ENCODE results near the gene ST7L.
"Not testable (repeated sequence)": the region's sequence is repeated elsewhere in the genome, so short reads cannot be mapped to it uniquely, and the experiment has no call there.

Gene ST7L

DNA sequence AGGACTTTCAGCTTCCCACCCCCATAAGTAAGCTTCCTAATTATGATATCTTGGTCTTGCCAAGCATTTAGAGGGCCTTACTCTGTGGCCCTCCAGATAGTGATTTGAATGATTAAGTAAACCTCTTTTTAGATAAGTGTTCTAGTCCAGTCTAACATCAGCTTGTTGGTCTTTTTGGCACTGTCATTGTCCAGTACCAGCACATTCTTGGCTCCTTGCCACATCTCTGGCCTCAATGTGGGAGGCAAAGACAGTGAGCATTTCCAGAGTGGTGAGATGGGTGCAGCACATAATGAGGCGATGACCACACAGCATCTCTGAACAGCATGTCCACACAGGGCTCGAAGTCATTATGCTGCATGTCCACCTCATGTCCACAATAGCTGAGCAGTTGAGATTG, 6.8 kb upstream of the ST7L start:
- peak; percentile 35 for DNase-seq
- Histone ChIP-seq H3K4me3 (ENCODE audit: low read depth, low read length) (no peak overlapping the region), H3K27me3 (replicated peaks) (no peaks in the 10 kb centered on the region), H3K27ac (no peak overlapping the region), H3K36me3 (replicated peaks) (peaks cover 6% of the 10 kb centered on the region)
- in situ Hi-C loops (cut with HindIII; ENCODE audit: low pct_ligation_motif_present, low sequenced_read_pairs): no loop called here
- TF ChIP-seq, protein P1, sequence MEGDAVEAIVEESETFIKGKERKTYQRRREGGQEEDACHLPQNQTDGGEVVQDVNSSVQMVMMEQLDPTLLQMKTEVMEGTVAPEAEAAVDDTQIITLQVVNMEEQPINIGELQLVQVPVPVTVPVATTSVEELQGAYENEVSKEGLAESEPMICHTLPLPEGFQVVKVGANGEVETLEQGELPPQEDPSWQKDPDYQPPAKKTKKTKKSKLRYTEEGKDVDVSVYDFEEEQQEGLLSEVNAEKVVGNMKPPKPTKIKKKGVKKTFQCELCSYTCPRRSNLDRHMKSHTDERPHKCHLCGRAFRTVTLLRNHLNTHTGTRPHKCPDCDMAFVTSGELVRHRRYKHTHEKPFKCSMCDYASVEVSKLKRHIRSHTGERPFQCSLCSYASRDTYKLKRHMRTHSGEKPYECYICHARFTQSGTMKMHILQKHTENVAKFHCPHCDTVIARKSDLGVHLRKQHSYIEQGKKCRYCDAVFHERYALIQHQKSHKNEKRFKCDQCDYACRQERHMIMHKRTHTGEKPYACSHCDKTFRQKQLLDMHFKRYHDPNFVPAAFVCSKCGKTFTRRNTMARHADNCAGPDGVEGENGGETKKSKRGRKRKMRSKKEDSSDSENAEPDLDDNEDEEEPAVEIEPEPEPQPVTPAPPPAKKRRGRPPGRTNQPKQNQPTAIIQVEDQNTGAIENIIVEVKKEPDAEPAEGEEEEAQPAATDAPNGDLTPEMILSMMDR (IDR thresholded peaks at IDR 0.05; ENCODE audit: low read depth, low read length, missing control alignments): no peak

DNA sequence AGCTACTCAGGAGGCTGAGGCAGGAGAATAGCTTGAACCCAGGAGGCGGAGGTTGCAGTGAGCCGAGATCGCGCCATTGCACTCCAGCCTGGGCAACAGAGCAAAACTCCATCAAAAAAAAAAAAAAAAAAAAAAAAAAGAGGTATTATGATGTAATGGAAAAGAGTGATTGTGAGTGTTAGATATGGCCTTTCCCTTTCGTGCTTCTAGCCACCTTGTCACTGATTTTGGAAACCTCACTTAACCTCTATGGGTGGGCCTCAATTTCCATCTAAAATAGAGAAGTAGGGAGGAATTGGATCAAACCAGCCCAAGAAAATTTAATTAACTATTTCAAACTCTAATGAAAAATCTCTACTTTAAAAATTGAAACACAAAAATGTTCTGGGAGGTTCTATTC, 5.6 kb upstream of the ST7L start:
- H3K4me3 ChIP-seq (ENCODE audit: low read depth, low read length); H3K36me3 ChIP-seq (replicated peaks); DNase-seq; H3K27me3 ChIP-seq (replicated peaks); H3K27ac ChIP-seq: not testable (repeated sequence)
- in situ Hi-C loops (cut with HindIII; ENCODE audit: low pct_ligation_motif_present, low sequenced_read_pairs): loop anchor here (25.0 kb wide), 1 partner anchor 137 kb away; no protein-coding TSS in a partner anchor

DNA sequence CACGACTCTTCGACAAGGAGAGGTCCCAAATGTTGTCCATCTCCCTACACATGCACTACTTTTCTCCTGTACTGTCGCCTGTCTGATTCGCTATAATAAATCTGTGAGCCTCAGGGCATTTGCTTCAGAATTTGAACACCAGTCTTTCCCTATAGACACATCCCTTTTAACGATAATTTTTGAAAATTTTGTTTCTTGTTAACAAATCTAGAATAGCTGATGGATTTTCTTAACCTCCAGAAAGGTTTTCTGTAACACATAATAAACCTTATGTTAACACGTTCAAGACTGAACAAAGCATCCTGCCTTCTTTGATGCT, 1.4 kb upstream of the ST7L start:
- DNase-seq: no peak
- in situ Hi-C loops (cut with HindIII; ENCODE audit: low pct_ligation_motif_present, low sequenced_read_pairs): loop anchor here (25.0 kb wide), 1 partner anchor 133 kb away; no protein-coding TSS in a partner anchor
- Histone ChIP-seq H3K4me3 (ENCODE audit: low read depth, low read length) (peak overlapping the region; percentile 98), H3K36me3 (replicated peaks) (no peaks in the 10 kb centered on the region), H3K27ac (peak overlapping the region; percentile 93), H3K27me3 (replicated peaks) (no peaks in the 10 kb centered on the region)
- TF ChIP-seq, protein P1 (IDR thresholded peaks at IDR 0.05; ENCODE audit: low read depth, low read length, missing control alignments): no peak

DNA sequence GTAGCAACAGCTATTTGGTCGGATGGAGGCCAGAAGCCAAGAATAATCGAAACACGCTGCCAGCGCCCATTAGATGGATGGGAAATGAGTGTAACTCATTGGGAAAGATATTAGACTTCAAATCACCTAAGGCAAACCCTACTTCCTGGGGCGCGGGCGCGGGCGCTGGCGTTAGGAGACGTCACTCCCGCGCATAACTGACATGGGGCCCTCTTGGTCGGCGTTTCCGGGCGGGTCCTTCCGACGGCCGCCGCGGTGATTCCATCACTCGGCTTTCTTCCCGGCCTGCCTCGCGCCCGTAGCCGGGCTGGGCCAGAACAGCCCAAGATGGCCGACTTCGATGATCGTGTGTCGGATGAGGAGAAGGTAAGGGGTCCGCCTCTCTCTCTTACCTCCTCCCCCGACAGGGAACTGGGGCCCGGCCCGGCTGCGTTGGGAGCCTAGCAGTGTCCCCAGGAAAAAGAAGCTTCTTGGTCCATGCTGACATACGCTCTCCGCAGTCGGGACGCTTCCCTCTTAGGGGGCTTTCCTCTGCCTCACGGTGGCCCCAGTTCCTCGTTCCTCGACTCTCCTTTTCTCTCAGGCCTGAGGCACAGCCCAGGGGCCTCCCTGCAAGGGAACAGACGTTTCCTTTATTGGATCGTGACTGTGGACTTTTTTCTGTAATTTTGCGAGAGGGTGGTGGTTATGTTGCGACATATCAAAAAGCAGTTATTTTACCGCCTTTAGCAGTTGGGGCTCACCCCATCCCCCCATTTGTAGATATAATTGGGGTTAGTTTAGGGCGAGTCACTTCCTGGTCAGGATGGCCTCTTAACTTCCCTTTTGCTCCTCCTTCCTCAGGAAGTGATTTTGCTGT, 806 bp upstream of the ST7L start, which contains the start of gene CAPZA1:
TSS of gene CAPZA1 (plus strand) at position 315 of the 859 bp plus-strand sequence. CDS start at position 328, 13 bp downstream.
- peak; percentile 86 for DNase-seq
- Histone ChIP-seq H3K4me3 (ENCODE audit: low read depth, low read length) (peak within 1 kb of the TSS; percentile 98), H3K36me3 (replicated peaks) (no peaks in the 10 kb centered on the region), H3K27ac (peak within 1 kb of the TSS; percentile 93), H3K27me3 (replicated peaks) (no peaks in the 10 kb centered on the region)
- in situ Hi-C loops (cut with HindIII; ENCODE audit: low pct_ligation_motif_present, low sequenced_read_pairs): loop anchor here (10.0 to 25.0 kb wide), 2 partner anchors 132 to 225 kb away; partner anchors contain the start of gene CTTNBP2NL
- TF ChIP-seq, protein P1 (IDR thresholded peaks at IDR 0.05; ENCODE audit: low read depth, low read length, missing control alignments): no peak

DNA sequence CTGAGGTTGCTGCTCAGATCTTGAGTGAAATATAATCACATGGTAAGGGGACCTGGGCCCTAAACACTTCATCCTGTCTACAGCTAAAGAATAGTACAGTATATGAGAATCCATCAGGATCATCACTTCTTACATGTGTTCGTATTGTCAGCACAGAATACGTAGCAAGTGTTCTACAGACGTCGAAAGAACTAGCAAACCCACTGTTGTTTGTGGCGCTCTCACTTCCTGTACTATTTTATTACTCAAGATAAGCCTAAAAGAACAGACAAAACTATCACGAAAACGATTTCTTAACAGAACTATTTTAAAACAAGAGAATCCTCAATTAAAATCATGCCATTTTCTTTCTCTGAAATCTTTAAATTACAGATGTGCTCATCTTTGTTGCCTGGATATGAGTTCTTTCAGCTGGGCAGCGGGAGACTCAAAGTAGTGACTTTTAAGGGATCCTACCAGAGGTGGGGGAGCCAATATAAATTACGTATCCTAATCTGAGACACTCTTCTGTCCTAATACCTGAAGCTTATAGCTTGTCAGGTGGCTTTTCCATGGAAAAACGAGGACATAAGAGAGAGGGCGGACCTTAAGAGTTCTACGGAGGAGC, 724 bp downstream of the ST7L start:
- TF ChIP-seq, protein P1 (IDR thresholded peaks at IDR 0.05; ENCODE audit: low read depth, low read length, missing control alignments): no peak
- in situ Hi-C loops (cut with HindIII; ENCODE audit: low pct_ligation_motif_present, low sequenced_read_pairs): loop anchor here (10.0 to 25.0 kb wide), 2 partner anchors 131 to 223 kb away; partner anchors contain the start of gene CTTNBP2NL
- peak; percentile 34 for DNase-seq
- Histone ChIP-seq H3K27ac (peak overlapping the region; percentile 93), H3K4me3 (ENCODE audit: low read depth, low read length) (peak overlapping the region; percentile 98), H3K27me3 (replicated peaks) (no peaks in the 10 kb centered on the region), H3K36me3 (replicated peaks) (no peaks in the 10 kb centered on the region)

DNA sequence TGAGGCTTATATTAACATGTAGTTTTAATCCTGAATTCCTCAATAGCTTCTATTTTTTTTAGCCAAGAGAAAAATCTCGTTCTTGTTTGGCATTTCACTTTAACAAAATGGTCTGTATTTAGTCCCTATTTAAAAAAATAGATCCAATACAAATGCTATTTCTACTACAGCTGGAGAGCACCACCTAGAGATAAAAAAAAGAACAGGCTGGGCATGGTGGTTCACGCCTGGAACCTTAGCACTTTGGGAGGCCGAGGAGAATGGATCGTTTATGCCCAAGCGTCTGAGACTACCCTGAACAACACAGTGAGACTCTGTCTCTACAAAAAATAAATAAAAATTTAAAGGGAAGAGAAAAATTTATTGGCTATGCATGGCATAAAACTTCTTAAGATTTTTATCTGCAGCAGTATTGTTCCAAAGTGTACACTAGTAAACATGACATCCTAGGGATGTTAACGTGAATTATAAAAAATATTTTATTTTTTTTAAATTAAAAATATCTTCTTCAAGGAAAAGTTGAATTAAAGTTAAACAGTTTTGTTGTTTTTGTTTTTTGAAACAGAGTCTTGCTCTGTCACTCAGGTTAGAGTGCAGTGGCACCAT, 4.4 kb downstream of the ST7L start:
- Histone ChIP-seq H3K4me3 (ENCODE audit: low read depth, low read length) (no peak overlapping the region), H3K27ac (no peak overlapping the region), H3K36me3 (replicated peaks) (peaks cover 7% of the 10 kb centered on the region), H3K27me3 (replicated peaks) (no peaks in the 10 kb centered on the region)
- DNase-seq: peak; percentile 54
- in situ Hi-C loops (cut with HindIII; ENCODE audit: low pct_ligation_motif_present, low sequenced_read_pairs): loop anchor here (10.0 to 25.0 kb wide), 2 partner anchors 127 to 220 kb away; partner anchors contain the start of gene CTTNBP2NL
- TF ChIP-seq, protein P1 (IDR thresholded peaks at IDR 0.05; ENCODE audit: low read depth, low read length, missing control alignments): peak; percentile 77
